SK-N-MC (cell line): ENCODE data around the gene RBL1.

Source experiments
- EZH2 ChIP-seq: fragments of 200-600 bp; sonication (generic); IDR thresholded peaks from one replicate; pipeline ENCODE4 v1.6.1; 2017; ENCODE audit warnings: antibody characterized with exemption
- FOXP2 ChIP-seq: optimal IDR thresholded peaks from 2 replicates; pipeline ENCODE3; 2011; ENCODE audit warnings: mild to moderate bottlenecking, moderate library complexity; ENCODE audit not compliant: insufficient read depth; ENCODE audit errors: extremely low read length, control extremely low read depth
- POLR2AphosphoS5 ChIP-seq: IDR thresholded peaks from 2 replicates; pipeline ENCODE4 v1.6.1; 2012; ENCODE audit warnings: mild to moderate bottlenecking, low read depth, low read length, borderline replicate concordance

DNA sequence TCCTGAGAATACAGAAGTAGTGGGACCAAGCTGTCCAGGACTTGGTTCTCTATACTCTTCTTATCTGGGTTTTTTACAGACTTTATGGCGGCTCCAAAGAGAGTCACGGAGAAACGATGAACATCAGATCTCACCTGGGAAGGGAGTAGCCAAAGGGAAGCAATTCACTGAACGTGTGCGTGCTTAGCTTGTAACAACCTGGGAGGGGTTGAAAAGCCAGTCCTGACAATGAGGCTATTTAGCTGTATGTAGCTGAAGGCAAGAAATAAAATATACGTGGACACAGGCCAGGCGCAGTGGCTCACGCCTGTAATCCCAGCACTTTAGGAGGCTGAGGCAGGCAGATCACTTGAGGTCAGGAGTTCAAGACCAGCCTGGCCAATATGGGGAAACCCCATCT, 18.2 kb upstream of the RBL1 start:
- no peak for TF ChIP-seq EZH2
- no peak for TF ChIP-seq POLR2AphosphoS5
- TF ChIP-seq FOXP2, result no peak
